Fibroblast of skin of left biceps (primary cell): ENCODE results near the gene YES1.
A peak's percentile ranks its signal among the peaks of the same experiment; 100 is the strongest.
"Not testable (repeated sequence)": the region's sequence is repeated elsewhere in the genome, so short reads cannot be mapped to it uniquely, and the experiment has no call there.

ENCODE experiments used
- DNase-seq, 2 experiments: peaks; one replicate each; pipeline ENCODE4 v3.0.0-alpha.2; 2013; ENCODE audit warnings: low read depth in 2 of 2

The YES1 gene

GRCh38 chr18:784470-785172, 27.4 kb downstream of the YES1 start:
- no peak for DNase-seq

- no peak for DNase-seq
These were observed 33.7 kb downstream of the YES1 start for GRCh38 chr18:778194-778927.

GRCh38 chr18:777021-777420, 35.0 kb downstream of the YES1 start:
- peak; percentile 14 to 20 for DNase-seq

GRCh38 chr18:776044-776443, 36.0 kb downstream of the YES1 start:
- not testable (repeated sequence) for DNase-seq

- DNase-seq = no peak
These were observed 37.2 kb downstream of the YES1 start for GRCh38 chr18:774811-775210.

GRCh38 chr18:773980-774624, 37.9 kb downstream of the YES1 start:
- no peak for DNase-seq

- DNase-seq = no peak
These were observed 41.5 kb downstream of the YES1 start for GRCh38 chr18:770583-770961.

- no peak for DNase-seq
These were observed 44.1 kb downstream of the YES1 start for GRCh38 chr18:767961-768360.

GRCh38 chr18:767084-767882, 44.8 kb downstream of the YES1 start:
- no peak for DNase-seq

- DNase-seq = no peak
These were observed 45.5 kb downstream of the YES1 start for GRCh38 chr18:766550-766860.

GRCh38 chr18:765764-766549, 46.1 kb downstream of the YES1 start:
- no peak for DNase-seq

- DNase-seq = not testable (repeated sequence)
These were observed 52.2 kb downstream of the YES1 start for GRCh38 chr18:759864-760263.

- no peak for DNase-seq
These were observed 56.5 kb downstream of the YES1 start for GRCh38 chr18:755506-755905.

GRCh38 chr18:754656-755055, 57.4 kb downstream of the YES1 start:
- DNase-seq = no peak

GRCh38 chr18:750456-750855, 61.6 kb downstream of the YES1 start:
- no peak for DNase-seq

- no peak for DNase-seq
These were observed 67.0 kb downstream of the YES1 start for GRCh38 chr18:744832-745597.

GRCh38 chr18:741931-742512, 70.0 kb downstream of the YES1 start:
- DNase-seq = peak in 1 of 2 experiments; percentile 6

GRCh38 chr18:732371-732770, 79.7 kb downstream of the YES1 start:
- no peak for DNase-seq

- no peak for DNase-seq
These were observed 80.9 kb downstream of the YES1 start for GRCh38 chr18:731185-731584.

- DNase-seq = no peak
These were observed 81.3 kb downstream of the YES1 start for GRCh38 chr18:730692-731091.
